SU-DHL-6 (cell line): ENCODE measurements around the gene NEGR1.

ENCODE experiments used
- EZH2phosphoT487 ChIP-seq: fragments of 200-600 bp; sonication (generic), shearing (Covaris generic); conservative IDR thresholded peaks from 2 replicates; pipeline ENCODE4 v1.6.1; 2018; ENCODE audit warnings: mild to moderate bottlenecking, antibody characterized with exemption, low read length, moderate library complexity, mixed read lengths
- TF ChIP-seq, protein P1 (sequence below): fragments of 200-600 bp; sonication (generic); IDR thresholded peaks from one replicate; pipeline ENCODE4 v1.5.1; 2017; ENCODE audit warnings: antibody characterized with exemption, mild to moderate bottlenecking, low read length, moderate library complexity; ENCODE audit not compliant: insufficient read depth, poor library complexity, severe bottlenecking

DNA sequence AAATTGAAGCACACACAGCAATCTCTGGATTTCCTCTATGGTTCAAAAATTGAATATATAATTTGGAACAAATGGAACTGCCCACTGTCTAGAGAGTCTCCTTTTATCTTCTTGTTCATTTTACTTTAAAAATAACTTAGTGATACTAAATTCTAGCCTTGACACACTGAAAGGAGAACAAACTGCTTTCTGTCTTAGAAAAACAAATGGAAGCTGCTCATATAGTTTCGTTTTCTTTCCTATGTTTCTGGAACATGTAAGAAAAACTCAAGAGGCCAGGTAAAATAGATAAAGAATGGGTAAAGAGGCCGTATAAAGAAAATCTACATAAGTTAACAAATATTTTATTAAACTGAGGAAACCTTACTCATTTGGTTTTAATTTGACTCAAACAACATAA, 332.7 kb downstream of the NEGR1 start:
- TF ChIP-seq, protein P1, sequence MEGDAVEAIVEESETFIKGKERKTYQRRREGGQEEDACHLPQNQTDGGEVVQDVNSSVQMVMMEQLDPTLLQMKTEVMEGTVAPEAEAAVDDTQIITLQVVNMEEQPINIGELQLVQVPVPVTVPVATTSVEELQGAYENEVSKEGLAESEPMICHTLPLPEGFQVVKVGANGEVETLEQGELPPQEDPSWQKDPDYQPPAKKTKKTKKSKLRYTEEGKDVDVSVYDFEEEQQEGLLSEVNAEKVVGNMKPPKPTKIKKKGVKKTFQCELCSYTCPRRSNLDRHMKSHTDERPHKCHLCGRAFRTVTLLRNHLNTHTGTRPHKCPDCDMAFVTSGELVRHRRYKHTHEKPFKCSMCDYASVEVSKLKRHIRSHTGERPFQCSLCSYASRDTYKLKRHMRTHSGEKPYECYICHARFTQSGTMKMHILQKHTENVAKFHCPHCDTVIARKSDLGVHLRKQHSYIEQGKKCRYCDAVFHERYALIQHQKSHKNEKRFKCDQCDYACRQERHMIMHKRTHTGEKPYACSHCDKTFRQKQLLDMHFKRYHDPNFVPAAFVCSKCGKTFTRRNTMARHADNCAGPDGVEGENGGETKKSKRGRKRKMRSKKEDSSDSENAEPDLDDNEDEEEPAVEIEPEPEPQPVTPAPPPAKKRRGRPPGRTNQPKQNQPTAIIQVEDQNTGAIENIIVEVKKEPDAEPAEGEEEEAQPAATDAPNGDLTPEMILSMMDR = no peak
- no peak for TF ChIP-seq EZH2phosphoT487
